Stimulated activated CD4-positive, alpha-beta T cell treated with anti-CD3 and anti-CD28 coated beads, Interleukin-4, amount 100 ng/mL, for 24 hours (primary cell): ENCODE results near the gene PTPN18.

Experiments
- DNase-seq: peaks from one replicate; pipeline ENCODE4 v3.0.0-alpha.2; 2020

PTPN18 gene

GRCh38 chr2:130341562-130342019 lies 14.3 kb upstream of the PTPN18 start:
- no peak for DNase-seq

DNA sequence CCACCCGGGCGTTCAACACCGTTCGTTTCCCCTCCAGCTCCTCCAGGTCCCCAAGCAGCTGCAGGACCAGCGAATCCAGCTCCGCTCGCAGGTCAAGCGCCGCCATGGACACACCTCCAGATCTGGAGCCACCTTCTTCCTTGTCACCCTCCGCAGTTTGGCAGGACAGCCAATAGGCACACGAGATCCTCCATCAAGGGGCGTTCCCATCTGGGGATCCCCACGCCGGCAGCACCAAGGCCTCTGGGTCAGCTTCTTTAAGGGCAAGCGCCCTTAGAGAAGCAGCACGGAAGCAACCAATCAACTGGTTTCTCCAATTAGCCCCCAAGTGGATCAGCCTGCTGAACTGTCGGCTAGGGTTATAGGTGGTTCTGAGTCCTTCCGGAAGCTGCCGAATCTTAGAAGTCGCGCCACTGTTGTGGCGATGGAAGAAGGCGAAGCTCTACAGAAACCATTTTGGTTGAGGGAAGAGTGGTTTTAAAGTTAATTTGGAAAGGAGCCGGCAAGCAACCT lies 13.8 kb upstream of the PTPN18 start:
- DNase-seq, result peak; percentile 90

DNA sequence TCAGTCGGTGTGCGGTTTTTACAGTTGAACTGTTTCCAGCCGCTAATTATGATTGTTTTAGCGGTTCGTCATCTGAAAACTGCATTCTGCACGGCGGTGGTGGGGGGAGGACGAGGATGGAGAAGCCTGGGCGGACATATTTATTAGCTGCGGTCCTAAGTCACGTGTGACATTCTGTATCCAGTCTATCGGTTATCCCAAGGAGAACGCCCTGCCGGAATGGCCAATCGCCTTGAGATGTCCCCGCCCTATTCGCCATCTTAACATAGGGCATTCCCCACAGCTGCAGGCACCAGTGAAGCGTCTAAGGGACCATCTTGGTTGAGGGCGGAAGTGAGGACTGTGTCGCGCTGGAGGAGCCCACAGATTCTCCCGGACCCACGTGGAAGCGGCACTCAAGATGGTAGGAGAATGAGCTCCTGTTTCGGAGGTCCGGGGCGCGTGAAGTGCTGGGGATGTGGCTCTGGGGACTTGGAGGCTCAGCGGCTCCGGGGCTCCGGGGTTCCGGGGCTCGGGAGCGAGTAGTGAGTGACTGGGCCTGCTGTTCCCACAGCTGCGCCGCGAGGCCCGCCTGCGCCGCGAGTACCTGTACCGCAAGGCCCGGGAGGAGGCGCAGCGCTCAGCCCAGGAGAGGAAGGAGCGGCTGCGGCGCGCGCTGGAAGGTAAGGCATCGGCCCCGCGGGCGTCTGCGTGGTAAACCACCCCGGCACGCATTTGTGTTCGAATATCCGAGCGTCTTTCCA lies 13.2 kb upstream of the PTPN18 start, which contains the start of gene IMP4:
Gene IMP4, plus strand, starts transcription at position 365 of the 743 bp plus-strand sequence. Its CDS starts 36 bp downstream, at position 401.
- peak; percentile 97 for DNase-seq

GRCh38 chr2:130344578-130344977 lies 11.3 kb upstream of the PTPN18 start:
- no peak for DNase-seq

- no peak for DNase-seq
Observed at GRCh38 chr2:130345091-130345490, 10.8 kb upstream of the PTPN18 start.

DNA sequence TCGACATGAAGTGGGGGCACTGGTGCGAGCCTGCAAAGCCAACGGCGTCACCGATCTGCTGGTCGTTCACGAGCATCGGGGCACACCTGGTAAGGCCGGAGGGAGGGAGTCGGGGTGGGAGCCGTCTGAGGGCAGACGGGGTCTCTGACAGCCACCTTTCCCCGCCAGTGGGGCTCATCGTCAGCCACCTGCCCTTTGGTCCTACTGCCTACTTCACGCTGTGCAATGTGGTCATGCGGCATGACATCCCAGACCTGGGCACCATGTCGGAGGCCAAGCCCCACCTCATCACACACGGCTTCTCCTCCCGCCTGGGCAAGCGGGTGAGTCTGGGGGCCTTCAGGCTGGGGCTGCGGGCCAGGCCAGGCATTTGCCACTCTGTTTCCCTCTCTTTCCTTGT lies 10.2 kb upstream of the PTPN18 start:
- no peak for DNase-seq

DNA sequence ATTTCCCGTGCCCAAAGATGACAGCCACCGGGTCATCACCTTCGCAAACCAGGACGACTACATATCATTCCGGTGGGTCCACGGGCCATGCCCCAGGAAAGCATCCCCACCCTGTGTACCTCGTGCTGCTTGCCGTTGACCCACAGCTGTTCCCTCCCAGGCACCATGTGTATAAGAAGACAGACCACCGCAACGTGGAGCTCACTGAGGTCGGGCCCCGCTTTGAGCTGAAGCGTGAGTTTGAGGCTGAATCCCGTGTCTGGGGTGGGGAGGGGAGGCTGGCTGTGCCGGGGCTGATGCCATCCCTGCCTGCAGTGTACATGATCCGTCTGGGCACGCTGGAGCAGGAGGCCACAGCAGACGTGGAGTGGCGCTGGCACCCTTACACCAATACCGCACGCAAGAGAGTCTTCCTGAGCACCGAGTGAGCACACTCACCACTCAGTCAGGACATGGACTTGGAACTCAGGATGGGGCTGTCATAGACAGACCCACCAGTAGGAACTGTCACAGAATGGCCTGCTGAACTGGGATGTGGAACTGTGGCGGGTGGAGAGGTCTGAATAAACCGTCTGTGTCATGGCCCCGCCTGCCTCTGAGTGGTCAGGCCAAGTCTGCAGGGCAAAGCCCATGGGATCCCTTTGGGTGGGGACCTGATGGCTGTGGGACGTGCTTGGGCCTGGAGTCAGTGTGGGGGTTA lies 9.7 kb upstream of the PTPN18 start:
- no peak for DNase-seq

- DNase-seq, result no peak
Observed at GRCh38 chr2:130346741-130347066, 9.2 kb upstream of the PTPN18 start.

DNA sequence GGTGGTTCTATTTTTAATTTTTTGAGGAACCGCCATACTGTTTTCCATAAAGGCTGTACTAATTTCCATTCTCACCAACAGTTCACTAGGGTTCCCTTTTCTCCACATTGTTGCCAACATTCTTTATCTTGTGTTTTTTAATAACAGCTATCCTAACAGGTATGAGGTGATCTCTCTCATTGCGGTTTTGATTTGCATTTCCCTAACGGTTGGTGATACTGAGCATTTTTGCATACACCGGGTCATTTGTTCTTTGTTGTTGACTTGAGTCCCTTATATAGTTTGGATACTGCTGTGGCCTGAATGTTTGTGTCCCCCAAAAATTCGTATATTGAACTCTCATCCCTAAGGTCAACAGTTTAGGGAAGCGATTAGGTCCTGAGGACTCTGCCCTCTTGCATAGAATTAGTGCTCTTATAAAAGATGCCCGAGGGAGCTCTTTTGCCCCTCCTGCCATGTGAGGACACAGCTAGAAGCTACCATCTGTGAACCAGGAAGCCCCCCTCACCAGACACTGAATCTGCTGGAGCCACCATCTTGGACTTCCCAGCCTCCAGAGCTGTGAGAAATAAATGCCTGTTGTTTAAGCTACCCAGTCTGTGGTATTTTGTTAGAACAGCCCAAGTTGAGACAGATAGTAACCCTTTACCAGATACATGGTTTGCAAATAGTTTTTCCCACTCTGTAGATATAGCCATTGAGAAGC lies 8.5 kb upstream of the PTPN18 start:
- DNase-seq, result no peak

GRCh38 chr2:130349174-130349573 lies 6.7 kb upstream of the PTPN18 start:
- no peak for DNase-seq

DNA sequence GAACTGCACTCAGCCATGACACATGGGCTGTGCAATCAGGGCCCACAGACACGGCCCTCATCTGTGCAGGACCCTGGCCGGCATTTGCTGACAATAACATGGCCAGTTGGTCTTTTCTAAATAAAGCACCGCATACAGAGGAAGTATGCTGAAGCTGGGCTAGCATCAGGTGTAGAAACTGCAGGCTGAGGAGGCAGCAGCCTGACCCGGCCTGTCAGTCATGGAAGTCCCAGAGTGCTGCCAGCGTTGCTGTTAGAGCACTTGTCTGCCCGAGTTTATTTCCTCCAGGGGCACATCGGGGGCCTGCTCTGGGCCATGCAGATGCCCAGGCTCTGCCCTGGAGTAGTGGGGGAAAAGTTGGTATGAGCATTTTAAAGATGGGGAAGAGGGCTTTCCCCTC lies 4.1 kb upstream of the PTPN18 start:
- DNase-seq, result no peak

GRCh38 chr2:130352237-130352636 lies 3.6 kb upstream of the PTPN18 start:
- DNase-seq, result no peak

GRCh38 chr2:130353291-130354138 lies 2.3 kb upstream of the PTPN18 start:
- no peak for DNase-seq

- DNase-seq, result no peak
Observed at GRCh38 chr2:130354139-130354428, 1.8 kb upstream of the PTPN18 start.

DNA sequence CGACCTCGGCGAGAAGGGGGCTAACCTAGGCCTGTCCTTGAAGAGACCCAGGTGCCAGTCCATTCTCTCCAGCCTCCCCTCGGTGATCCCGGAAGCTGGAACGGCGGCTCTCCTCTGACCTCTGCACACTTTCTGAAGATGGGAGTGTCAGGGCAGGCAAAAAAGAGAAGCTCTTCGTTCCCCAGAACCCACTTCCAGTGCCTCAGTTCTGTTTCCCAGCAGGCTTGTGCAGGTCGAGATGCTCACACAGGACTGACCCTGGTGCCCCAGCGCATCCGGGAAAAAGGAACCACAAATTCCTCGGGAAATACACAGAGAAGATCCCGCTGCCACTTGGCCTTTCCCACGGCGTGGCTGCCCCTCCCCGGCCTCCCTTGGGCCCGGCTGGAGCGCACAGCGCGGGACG lies 681 bp upstream of the PTPN18 start:
- no peak for DNase-seq

- no peak for DNase-seq
Observed at GRCh38 chr2:130357864-130358263, 2.0 kb downstream of the PTPN18 start.

DNA sequence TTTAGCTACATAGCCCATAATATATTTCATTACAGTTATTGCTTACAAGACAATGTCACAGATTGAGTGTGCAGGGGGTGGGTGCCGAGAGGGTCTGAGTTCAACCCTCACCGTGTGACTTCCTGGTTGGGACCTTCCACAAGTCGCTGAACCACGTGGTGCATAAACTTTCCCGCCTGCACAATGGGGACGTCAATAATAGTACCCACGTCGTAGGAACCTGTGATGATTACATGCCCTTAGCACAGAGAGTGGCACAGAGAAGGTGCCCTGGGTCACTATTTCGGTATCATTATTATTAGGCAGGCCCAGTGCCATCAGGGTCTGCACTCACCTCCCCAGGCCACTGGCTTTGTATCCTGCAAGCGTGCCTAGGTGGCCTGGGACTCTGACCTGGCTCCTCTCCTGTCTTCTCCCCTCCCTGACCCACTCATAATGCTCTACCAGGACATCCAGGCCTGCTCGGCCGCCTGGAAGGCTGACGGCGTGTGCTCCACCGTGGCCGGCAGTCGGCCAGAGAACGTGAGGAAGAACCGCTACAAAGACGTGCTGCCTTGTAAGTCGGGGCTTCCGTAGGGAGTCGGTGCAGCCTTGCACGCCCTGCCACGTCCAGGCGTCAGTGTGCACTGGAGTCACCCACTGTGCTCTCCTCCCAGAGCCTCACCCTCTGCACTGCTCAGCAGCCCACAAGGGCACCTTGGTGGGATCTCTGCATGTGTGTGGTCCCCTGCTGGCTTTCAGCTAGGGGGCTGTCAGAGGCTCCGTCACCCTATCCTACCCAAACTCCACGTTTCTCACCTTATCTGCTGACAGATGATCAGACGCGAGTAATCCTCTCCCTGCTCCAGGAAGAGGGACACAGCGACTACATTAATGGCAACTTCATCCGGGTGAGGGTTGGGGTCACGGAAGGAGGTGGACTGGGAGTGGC lies 2.8 kb downstream of the PTPN18 start:
- DNase-seq, result no peak

DNA sequence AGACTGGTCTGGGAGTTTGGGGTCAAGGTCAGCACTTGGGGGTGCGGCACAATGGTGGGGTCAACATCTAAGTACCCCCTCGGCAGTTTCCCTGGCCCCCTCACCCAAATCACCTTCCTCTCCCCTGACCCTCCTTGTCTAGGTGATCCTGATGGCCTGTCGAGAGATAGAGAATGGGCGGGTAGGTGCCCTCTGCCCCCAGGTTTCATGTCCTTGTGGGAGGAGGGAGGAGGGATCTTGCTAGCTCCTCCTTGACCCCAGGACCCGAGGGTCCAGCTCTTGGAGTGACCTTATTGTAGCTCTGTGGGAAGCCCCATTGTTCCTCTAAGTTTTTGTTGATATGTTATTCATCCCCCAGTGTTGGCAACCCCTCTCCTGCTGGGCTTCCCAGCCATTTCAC lies 3.6 kb downstream of the PTPN18 start:
- no peak for DNase-seq

GRCh38 chr2:130363479-130363878 lies 7.6 kb downstream of the PTPN18 start:
- no peak for DNase-seq

DNA sequence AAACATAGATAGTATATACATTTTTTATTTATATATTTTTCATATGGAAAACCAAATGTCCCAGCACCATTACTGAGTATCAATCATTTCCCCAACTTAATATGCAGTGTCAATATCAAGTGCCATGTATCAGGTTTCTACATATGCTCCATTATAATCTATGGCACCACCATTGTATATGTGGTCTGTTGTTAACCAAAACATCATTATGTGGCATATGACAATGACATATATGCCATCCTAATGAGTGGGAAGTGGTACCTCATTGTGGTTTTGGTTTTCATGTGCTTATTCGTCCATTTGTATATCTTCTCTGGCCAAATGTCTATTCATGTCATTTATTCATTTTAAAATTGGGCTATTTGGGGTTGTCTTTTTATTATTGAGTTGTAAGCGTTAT lies 9.2 kb downstream of the PTPN18 start:
- no peak for DNase-seq

- DNase-seq, result no peak
Observed at GRCh38 chr2:130365963-130366362, 10.1 kb downstream of the PTPN18 start.

GRCh38 chr2:130366720-130367119 lies 10.9 kb downstream of the PTPN18 start:
- DNase-seq, result no peak
